Esophagus squamous epithelium (tissue), 5 donors: ENCODE results near the gene MYO16. TPM values are rescaled to one million over a fixed set of nuclear protein-coding genes. Genes with fewer than 3 reads are reported as not detected.

Source experiments
- DNase-seq: peaks from one replicate; lab custom pipeline; 2025; lab: John Stamatoyannopoulos, UW
- H3K27ac ChIP-seq, 4 donors: fragments of 200-600 bp; sonication (generic); one replicate each; pipeline ENCODE4 v1.5.1; 2016 to 2019; ENCODE audit warnings: mild to moderate bottlenecking in 1 of 4
- H3K27me3 ChIP-seq, 4 donors: fragments of 200-600 bp; sonication (generic); 1 replicate in 3 of 4; 2 replicates in 1 of 4; pipeline versions ENCODE4 v1.5.1 to v1.6.0; 2017 to 2021; ENCODE audit warnings: antibody characterized with exemption in 1 of 4
- H3K36me3 ChIP-seq, 3 donors: fragments of 200-600 bp; sonication (generic); one replicate each; pipeline ENCODE4 v1.5.1; 2016 to 2019
- H3K4me1 ChIP-seq, 3 donors: fragments of 200-600 bp; sonication (generic); one replicate each; pipeline ENCODE4 v1.5.1; 2017 to 2019
- H3K4me3 ChIP-seq, 4 donors: fragments of 200-600 bp; sonication (generic); 1 replicate in 3 of 4; 2 replicates in 1 of 4; pipeline ENCODE4 v1.5.1; 2016 to 2019; ENCODE audit warnings: mild to moderate bottlenecking in 2 of 4, moderate library complexity in 1 of 4
- H3K9me3 ChIP-seq, 3 donors: fragments of 200-600 bp; sonication (generic); one replicate each; pipeline ENCODE4 v1.5.1; 2016 to 2019
- CTCF ChIP-seq, 6 experiments: fragments of 450-650 bp in 4 of 6; fragments of 200-600 bp in 2 of 6; sonication (generic) in 2 of 6; IDR thresholded peaks; one replicate each; pipeline ENCODE4 v1.5.1; 2016 to 2019; ENCODE audit warnings: antibody characterized with exemption in 6 of 6, mild to moderate bottlenecking in 4 of 6, moderate library complexity in 4 of 6
- POLR2A ChIP-seq, 4 donors: fragments of 450-650 bp; IDR thresholded peaks; one replicate each; pipeline ENCODE4 v1.6.1; 2017; ENCODE audit warnings: antibody characterized with exemption in 4 of 4, mild to moderate bottlenecking in 4 of 4, moderate library complexity in 3 of 4
- WGBS, 2 donors: methylation state at CpG; one replicate each; pipeline ENCODE4 v1.1.5; 2018; 5-methylcytosine and 5-hydroxymethylcytosine counted together
- intact Hi-C: fragments of 100-400 bp; cut with DNase I; formaldehyde crosslinking; loops from one replicate; pipeline ENCODE4 v1.15.0; 2022
- total RNA-seq, 4 donors: library from RNA; depleted of rRNA; stranded (reverse); fragments of >200 nt; gene quantifications; one replicate each; pipeline ENCODE4 v1.1.0, GENCODE V29; 2016
- donor health status: DM: yes; HTN: yes; CAD: no.

The MYO16 gene
- total RNA-seq, result 1 to 10 TPM in 1 of 4 donors, under 1 TPM in 1, not detected in 2; 0.09 to 2.1 TPM

- Histone ChIP-seq H3K27ac (no peak within 1 kb of the TSS), H3K4me3 (no peak within 1 kb of the TSS), H3K4me1 (no peaks in the 10 kb centered on the region), H3K27me3 (no peaks in the 10 kb centered on the region), H3K9me3 (no peaks in the 10 kb centered on the region), H3K36me3 (no peaks in the 10 kb centered on the region)
- intact Hi-C loops, result no loop called here
- 44 to 60% methylated on average over 6 to 11 of the region's 11 CpGs for WGBS, 2 donors
- no peak for TF ChIP-seq POLR2A (IDR thresholded peaks at IDR 0.05)
- no peak for TF ChIP-seq CTCF (IDR thresholded peaks at IDR 0.05)
- DNase-seq, result no peak
Measured at GRCh38 chr13:108629181-108629752, at the start of gene MYO16. Gene MYO16 (plus strand): TSS chr13:108629611. CDS start chr13:108629845, 234 bp downstream.

DNA sequence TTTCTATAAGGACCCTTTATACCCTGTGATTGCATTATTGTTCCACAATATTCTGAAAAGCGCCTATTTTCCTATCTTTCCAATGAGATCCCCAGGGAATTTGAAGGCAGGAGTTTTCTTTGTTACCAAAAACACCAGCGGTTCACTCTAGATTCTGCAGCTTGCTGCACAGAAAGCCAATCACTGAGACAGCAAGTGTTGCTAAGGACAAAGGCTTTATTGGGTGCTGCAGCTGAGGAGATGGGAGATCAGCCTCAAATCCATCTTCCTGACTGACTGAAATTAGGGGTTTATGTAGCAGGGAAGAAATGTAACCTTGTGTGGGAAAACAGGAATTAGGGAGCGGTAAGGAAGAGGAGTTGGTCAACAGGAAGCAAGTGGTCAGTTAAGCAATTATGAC lies 42.6 kb upstream of the MYO16 start:
- no peaks in the 10 kb centered on the region for H3K27me3 ChIP-seq
- no peak overlapping the region for H3K4me3 ChIP-seq
- 78 to 86% methylated on average over 3 of the region's 3 CpGs for WGBS, 2 donors
- intact Hi-C loops, result no loop called here
- no peaks in the 10 kb centered on the region for H3K9me3 ChIP-seq
- H3K27ac ChIP-seq, result no peak overlapping the region
- H3K36me3 ChIP-seq, result no peaks in the 10 kb centered on the region
- TF ChIP-seq CTCF (IDR thresholded peaks at IDR 0.05) (no peak), POLR2A (IDR thresholded peaks at IDR 0.05) (no peak)
- no peak for DNase-seq
- H3K4me1 ChIP-seq, result no peaks in the 10 kb centered on the region

DNA sequence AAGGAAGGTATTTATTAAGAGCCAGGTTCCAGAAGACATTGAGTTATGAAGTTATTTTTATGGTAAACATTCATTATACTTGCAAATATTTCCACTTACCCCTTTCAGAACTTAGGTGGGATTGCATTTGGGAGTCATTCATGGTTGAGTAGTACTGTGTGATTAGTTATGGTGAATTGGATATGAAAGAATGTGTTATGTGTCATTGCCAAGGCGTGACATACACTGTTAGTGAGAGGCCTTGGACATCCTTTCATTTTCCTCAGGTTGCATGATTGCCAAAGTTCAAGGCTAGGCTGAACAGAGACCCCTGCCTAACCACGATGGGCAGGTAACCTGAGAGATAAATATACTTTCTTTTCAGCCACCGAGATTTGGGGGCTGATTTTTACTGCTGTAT lies 40.9 kb upstream of the MYO16 start:
- no peak for DNase-seq
- no peaks in the 10 kb centered on the region for H3K36me3 ChIP-seq
- no peak overlapping the region for H3K27ac ChIP-seq
- 45% methylated on average over 3 of the region's 3 CpGs for WGBS, 2 donors
- H3K27me3 ChIP-seq, result no peaks in the 10 kb centered on the region
- TF ChIP-seq POLR2A (IDR thresholded peaks at IDR 0.05) (no peak), CTCF (IDR thresholded peaks at IDR 0.05) (no peak)
- no peaks in the 10 kb centered on the region for H3K4me1 ChIP-seq
- H3K4me3 ChIP-seq, result no peak overlapping the region
- intact Hi-C loops, result no loop called here
- H3K9me3 ChIP-seq, result no peaks in the 10 kb centered on the region

DNA sequence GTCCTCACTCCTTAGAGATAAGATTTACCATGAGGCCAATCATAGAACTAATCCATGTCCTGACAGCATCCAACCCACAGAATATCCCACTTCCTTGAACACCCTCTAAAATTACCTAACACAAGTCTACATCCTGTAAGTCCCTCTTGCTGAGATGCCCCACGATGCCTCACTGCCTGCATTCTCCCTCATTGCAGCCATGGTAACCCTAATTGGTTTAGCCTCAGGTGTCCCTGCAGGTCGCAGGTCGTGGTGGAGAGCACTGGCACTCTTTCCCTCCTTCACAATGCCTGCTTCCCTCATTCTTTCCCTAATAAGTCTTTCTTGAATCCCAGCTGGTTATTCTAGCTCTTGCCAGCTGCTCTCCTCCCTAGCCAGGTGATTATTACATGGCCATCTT lies 35.3 kb upstream of the MYO16 start:
- 6 to 23% methylated on average over 3 of the region's 3 CpGs for WGBS, 2 donors
- DNase-seq, result no peak
- Histone ChIP-seq H3K27me3 (no peaks in the 10 kb centered on the region), H3K27ac (no peak overlapping the region), H3K36me3 (no peaks in the 10 kb centered on the region), H3K4me1 (no peaks in the 10 kb centered on the region), H3K9me3 (no peaks in the 10 kb centered on the region), H3K4me3 (no peak overlapping the region)
- intact Hi-C loops, result no loop called here
- TF ChIP-seq CTCF (IDR thresholded peaks at IDR 0.05), result no peak
- TF ChIP-seq POLR2A (IDR thresholded peaks at IDR 0.05), result no peak

- H3K4me3 ChIP-seq, result no peak overlapping the region
- TF ChIP-seq POLR2A (IDR thresholded peaks at IDR 0.05), result no peak
- TF ChIP-seq CTCF (IDR thresholded peaks at IDR 0.05), result no peak
- H3K4me1 ChIP-seq, result no peaks in the 10 kb centered on the region
- DNase-seq, result no peak
- intact Hi-C loops, result no loop called here
- H3K27me3 ChIP-seq, result no peaks in the 10 kb centered on the region
- 35 to 46% methylated on average over 8 to 13 of the region's 13 CpGs for WGBS, 2 donors
- H3K36me3 ChIP-seq, result no peaks in the 10 kb centered on the region
- no peak overlapping the region for H3K27ac ChIP-seq
- H3K9me3 ChIP-seq, result no peaks in the 10 kb centered on the region
Measured at GRCh38 chr13:108595436-108596274, 33.8 kb upstream of the MYO16 start.
